Measurements from ENCODE around the gene JAZF1.

DNA sequence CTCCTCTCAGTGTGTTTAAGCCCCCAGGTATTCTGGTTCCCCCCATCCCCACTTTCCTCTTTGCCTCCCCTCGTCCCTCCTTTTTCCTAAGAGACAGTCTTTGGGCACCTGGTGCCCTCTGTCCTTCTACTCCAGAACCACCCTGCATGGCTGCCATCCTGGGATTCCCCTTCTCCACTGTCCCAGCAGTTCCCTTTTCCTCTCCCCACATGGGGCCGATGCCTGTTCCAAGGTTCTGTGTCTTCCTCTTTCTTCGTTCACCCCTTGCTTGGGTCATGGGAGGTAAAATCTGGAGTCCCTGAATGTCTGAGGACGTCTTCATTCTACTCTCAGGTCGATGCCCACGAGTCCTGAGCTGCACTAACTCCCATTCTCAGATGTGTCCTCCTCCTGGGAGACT lies 319.8 kb downstream of the JAZF1 start:
- no peak for TF ChIP-seq POLR2A (IDR thresholded peaks at IDR 0.05; ENCODE audit: borderline replicate concordance, extremely low read depth, insufficient read depth, insufficient read length)
- TF ChIP-seq, protein P1, sequence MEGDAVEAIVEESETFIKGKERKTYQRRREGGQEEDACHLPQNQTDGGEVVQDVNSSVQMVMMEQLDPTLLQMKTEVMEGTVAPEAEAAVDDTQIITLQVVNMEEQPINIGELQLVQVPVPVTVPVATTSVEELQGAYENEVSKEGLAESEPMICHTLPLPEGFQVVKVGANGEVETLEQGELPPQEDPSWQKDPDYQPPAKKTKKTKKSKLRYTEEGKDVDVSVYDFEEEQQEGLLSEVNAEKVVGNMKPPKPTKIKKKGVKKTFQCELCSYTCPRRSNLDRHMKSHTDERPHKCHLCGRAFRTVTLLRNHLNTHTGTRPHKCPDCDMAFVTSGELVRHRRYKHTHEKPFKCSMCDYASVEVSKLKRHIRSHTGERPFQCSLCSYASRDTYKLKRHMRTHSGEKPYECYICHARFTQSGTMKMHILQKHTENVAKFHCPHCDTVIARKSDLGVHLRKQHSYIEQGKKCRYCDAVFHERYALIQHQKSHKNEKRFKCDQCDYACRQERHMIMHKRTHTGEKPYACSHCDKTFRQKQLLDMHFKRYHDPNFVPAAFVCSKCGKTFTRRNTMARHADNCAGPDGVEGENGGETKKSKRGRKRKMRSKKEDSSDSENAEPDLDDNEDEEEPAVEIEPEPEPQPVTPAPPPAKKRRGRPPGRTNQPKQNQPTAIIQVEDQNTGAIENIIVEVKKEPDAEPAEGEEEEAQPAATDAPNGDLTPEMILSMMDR (IDR thresholded peaks at IDR 0.05 in 2 of 3, conservative IDR thresholded peaks at IDR 0.05 in 1 of 3; ENCODE audit: borderline replicate concordance in 1 of 3, insufficient read depth in 1 of 3, low read depth in 2 of 3, low read length in 2 of 3), result no peak
- TF ChIP-seq REST (IDR thresholded peaks at IDR 0.05; ENCODE audit: low read depth), result no peak
- no peak for TF ChIP-seq JUND (IDR thresholded peaks at IDR 0.05)
- TF ChIP-seq POLR2AphosphoS5 (IDR thresholded peaks at IDR 0.05; ENCODE audit: low read depth, low read length), result no peak
- no peak for TF ChIP-seq EZH2 (IDR thresholded peaks at IDR 0.05)
- no peak for TF ChIP-seq RAD21 (IDR thresholded peaks at IDR 0.05; ENCODE audit: low read depth)
- TF ChIP-seq YY1 (IDR thresholded peaks at IDR 0.05; ENCODE audit: extremely low read depth, insufficient replicate concordance, low read depth, low read length), result no peak
- TF ChIP-seq ZFX (IDR thresholded peaks at IDR 0.05), result no peak
- no peak for TF ChIP-seq SRF (IDR thresholded peaks at IDR 0.05; ENCODE audit: low read depth)
- no peak for TF ChIP-seq ZNF274 (IDR thresholded peaks at IDR 0.05; ENCODE audit: low read depth, low read length)
- TF ChIP-seq TCF7L2 (IDR thresholded peaks at IDR 0.05; ENCODE audit: borderline replicate concordance, extremely low read depth, insufficient read depth, insufficient read length), result no peak
- TF ChIP-seq EZH2phosphoT487 (IDR thresholded peaks at IDR 0.05; ENCODE audit: borderline replicate concordance), result no peak
- TF ChIP-seq MAX (IDR thresholded peaks at IDR 0.05), result no peak
